Ovary (tissue), 9 donors: Measurements from ENCODE around the gene TST. TPM values are rescaled to one million over a fixed set of nuclear protein-coding genes. Genes with fewer than 3 reads are reported as not detected.

Experiments used
- DNase-seq, 5 donors: peaks; one replicate each; pipeline ENCODE4 v3.0.0-alpha.2; 2019 to 2020
- H3K27ac ChIP-seq, 2 donors: fragments of 200-600 bp; one replicate each; pipeline versions ENCODE4 v1.5.1 to v1.8.0; 2019 to 2022
- H3K27me3 ChIP-seq: fragments of 200-600 bp; one replicate; pipeline ENCODE4 v1.8.0; 2022
- H3K36me3 ChIP-seq: fragments of 200-600 bp; sonication (generic); one replicate; pipeline ENCODE4 v1.5.1; 2019
- H3K4me1 ChIP-seq: one replicate; pipeline ENCODE4 v1.8.1; 2013; ENCODE audit warnings: mild to moderate bottlenecking, moderate library complexity; ENCODE audit not compliant: insufficient read depth
- H3K4me3 ChIP-seq: fragments of 200-600 bp; sonication (generic); one replicate; pipeline ENCODE4 v1.5.1; 2017
- H3K9me3 ChIP-seq, 2 donors: fragments of 200-600 bp in 1 of 2; sonication (generic) in 1 of 2; one replicate each; pipeline versions ENCODE4 v1.5.1 to v1.8.1; 2013 to 2019; ENCODE audit warnings: mild to moderate bottlenecking in 1 of 2, moderate library complexity in 1 of 2
- EP300 ChIP-seq: sonication (generic); formaldehyde crosslinking; IDR thresholded peaks from one replicate; pipeline ENCODE4 v1.6.1; 2017; ENCODE audit warnings: antibody characterized with exemption
- POLR2A ChIP-seq: fragments of 450-650 bp; IDR thresholded peaks from one replicate; pipeline ENCODE4 v1.6.1; 2017; ENCODE audit warnings: antibody characterized with exemption, mild to moderate bottlenecking, moderate library complexity
- WGBS, 3 donors: extraction: QIAGEN DNeasy Blood & Tissue Kit in 1 of 3; methylation state at CpG; one replicate each; pipeline versions ENCODE4 v1.1.5 to v1.1.7; 2013 to 2017; 5-methylcytosine and 5-hydroxymethylcytosine counted together
- intact Hi-C, 4 donors: fragments of 100-400 bp; cut with DNase I; formaldehyde crosslinking; loops; one replicate each; pipeline versions ENCODE4 v1.11.0 to v1.15.1; 2022 to 2023
- polyA plus RNA-seq, 2 donors: library from polyadenylated mRNA; stranded (reverse); fragments of 200-250 nt in 1 of 2; fragments of 350-450 nt in 1 of 2; fragmentation: Illumina TruSeq in 1 of 2; extraction: RNeasy Lipid Tissue Mini Kit (QIAGEN cat#74804) in 1 of 2; gene quantifications; one replicate each; pipeline ENCODE4 v1.2.3, GENCODE V29; 2013 to 2014
- total RNA-seq, 7 donors: library from RNA; depleted of rRNA in 2 of 7; stranded (reverse); fragments of >200 nt in 2 of 7; fragmentation: NEBNext Ultra II Directional in 3 of 7; extraction: Animal tissue kit (Norgen Biotek cat#: 25700) in 3 of 7; gene quantifications; one replicate each; pipeline versions ENCODE4 v1.1.0 to v1.2.4, GENCODE V29; 2016 to 2023
- TF ChIP-seq, protein P1 (sequence below), 3 donors: fragments of 450-650 bp in 2 of 3; fragments of 200-600 bp in 1 of 3; IDR thresholded peaks; one replicate each; pipeline versions ENCODE4 v1.5.1 to v1.8.0; 2016 to 2022; ENCODE audit warnings: antibody characterized with exemption in 3 of 3, mild to moderate bottlenecking in 1 of 3
- donor health status: DM: no; HTN: no; CAD: no; lungs with moderate emphysema.
- donor health status: DM: no; HTN: no; CAD: no.
- donor health status: Bipolar disorder and iron deficiency.
- donor health status: DM: yes; HTN: yes; CAD: no.
- donor health status: DM: no; HTN: no; CAD: no.
- donor health status: DM: yes; HTN: yes; CAD: no.

Gene TST
- total and polyA plus RNA-seq, 9 donors: 6.4 to 59.9 (median 42.4) TPM

DNA sequence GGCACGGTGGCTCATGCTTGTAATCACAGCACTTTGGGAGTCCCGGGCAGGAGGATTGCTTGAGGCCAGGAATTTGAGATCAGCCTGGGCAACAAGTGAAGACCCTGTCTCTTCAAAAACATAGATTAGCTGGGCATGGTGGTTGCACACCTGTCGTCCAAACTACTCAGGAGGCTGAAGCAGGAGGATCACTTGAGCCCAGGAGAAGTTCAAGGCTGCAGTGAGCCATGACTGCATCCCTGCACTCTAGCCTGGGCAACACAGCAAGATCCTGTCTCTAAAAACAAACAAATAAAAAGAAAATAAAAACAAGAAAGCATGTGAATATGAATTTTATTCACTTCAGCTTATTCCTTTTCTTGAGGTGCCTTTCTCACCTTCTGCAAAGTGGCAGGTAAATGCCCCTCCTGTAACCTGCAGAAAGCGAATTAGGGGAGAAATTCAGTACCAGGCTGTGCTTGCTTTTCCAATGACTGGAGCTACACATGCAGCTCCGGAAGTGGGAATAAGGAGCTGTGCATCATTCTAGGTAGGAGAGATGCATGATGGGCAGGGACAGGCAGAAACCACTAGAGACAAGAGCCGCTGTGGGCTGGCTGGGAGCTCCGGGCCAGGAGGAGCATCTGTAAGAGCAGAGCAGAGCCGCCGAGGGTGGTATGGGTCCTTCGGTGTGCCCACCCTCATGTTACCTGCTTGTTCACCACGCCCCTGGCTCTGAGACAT is 17.6 kb upstream of the TST start:
- no peak for TF ChIP-seq EP300
- TF ChIP-seq, protein P1, sequence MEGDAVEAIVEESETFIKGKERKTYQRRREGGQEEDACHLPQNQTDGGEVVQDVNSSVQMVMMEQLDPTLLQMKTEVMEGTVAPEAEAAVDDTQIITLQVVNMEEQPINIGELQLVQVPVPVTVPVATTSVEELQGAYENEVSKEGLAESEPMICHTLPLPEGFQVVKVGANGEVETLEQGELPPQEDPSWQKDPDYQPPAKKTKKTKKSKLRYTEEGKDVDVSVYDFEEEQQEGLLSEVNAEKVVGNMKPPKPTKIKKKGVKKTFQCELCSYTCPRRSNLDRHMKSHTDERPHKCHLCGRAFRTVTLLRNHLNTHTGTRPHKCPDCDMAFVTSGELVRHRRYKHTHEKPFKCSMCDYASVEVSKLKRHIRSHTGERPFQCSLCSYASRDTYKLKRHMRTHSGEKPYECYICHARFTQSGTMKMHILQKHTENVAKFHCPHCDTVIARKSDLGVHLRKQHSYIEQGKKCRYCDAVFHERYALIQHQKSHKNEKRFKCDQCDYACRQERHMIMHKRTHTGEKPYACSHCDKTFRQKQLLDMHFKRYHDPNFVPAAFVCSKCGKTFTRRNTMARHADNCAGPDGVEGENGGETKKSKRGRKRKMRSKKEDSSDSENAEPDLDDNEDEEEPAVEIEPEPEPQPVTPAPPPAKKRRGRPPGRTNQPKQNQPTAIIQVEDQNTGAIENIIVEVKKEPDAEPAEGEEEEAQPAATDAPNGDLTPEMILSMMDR (IDR thresholded peaks at IDR 0.05): no peak
- TF ChIP-seq POLR2A: no peak
- intact Hi-C loops: no loop called here
- DNase-seq: no peak
- no peaks in the 10 kb centered on the region for H3K27me3 ChIP-seq
- H3K36me3 ChIP-seq: no peaks in the 10 kb centered on the region
- H3K27ac ChIP-seq: no peak overlapping the region
- peaks cover 5% of the 10 kb centered on the region for H3K4me1 ChIP-seq
- WGBS, 3 donors: 76 to 81% (median 80%) methylated on average over 11 of the region's 11 CpGs
- H3K4me3 ChIP-seq: no peak overlapping the region
- no peaks in the 10 kb centered on the region for H3K9me3 ChIP-seq

DNA sequence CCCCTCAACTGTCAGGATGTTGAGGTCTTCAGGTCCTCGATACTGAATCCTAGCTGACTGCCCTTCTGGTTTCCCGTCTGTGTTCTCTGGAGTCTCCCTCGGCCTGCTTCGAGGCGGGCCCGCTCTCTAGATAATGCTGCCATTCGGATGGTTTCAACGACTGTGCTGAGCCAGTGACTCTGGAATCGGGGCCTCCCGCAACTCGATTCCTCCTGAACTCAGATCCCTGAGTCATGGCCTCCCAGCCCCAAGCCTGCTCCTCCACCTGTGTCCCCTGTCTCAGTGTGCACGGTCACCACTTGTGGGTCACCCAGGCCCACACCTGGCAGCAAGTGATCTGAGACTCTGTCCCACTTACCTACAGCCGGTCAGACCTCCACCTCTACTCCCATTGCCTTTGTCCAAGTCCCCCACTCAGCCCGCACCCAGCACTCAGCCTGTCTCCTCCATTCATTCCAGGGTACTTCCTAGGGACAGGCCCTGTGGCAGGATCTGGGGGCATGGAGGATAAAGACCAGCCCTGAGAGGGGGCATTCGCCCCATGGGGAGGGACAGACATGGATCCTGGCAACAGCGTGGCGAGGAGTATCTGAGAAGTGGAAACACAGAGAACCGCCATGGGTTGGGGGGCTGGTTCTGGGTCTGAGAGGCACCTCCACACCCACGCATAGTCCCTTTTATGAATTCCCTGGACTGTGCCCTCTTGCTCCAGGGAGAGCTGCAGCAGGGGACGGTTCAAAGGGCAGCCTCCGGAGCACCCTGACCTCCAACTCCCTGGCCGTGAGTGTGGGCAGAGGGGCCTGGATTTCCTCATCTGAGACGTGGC is 14.6 kb upstream of the TST start:
- DNase-seq: no peak
- Histone ChIP-seq H3K36me3 (no peaks in the 10 kb centered on the region), H3K9me3 (no peaks in the 10 kb centered on the region), H3K4me1 (peaks cover 5% of the 10 kb centered on the region), H3K27ac (no peak overlapping the region), H3K27me3 (no peaks in the 10 kb centered on the region), H3K4me3 (no peak overlapping the region)
- TF ChIP-seq, protein P1 (IDR thresholded peaks at IDR 0.05): no peak
- no peak for TF ChIP-seq POLR2A
- no peak for TF ChIP-seq EP300
- 73 to 82% (median 80%) methylated on average over 23 of the region's 23 CpGs for WGBS, 3 donors
- intact Hi-C loops: no loop called here

DNA sequence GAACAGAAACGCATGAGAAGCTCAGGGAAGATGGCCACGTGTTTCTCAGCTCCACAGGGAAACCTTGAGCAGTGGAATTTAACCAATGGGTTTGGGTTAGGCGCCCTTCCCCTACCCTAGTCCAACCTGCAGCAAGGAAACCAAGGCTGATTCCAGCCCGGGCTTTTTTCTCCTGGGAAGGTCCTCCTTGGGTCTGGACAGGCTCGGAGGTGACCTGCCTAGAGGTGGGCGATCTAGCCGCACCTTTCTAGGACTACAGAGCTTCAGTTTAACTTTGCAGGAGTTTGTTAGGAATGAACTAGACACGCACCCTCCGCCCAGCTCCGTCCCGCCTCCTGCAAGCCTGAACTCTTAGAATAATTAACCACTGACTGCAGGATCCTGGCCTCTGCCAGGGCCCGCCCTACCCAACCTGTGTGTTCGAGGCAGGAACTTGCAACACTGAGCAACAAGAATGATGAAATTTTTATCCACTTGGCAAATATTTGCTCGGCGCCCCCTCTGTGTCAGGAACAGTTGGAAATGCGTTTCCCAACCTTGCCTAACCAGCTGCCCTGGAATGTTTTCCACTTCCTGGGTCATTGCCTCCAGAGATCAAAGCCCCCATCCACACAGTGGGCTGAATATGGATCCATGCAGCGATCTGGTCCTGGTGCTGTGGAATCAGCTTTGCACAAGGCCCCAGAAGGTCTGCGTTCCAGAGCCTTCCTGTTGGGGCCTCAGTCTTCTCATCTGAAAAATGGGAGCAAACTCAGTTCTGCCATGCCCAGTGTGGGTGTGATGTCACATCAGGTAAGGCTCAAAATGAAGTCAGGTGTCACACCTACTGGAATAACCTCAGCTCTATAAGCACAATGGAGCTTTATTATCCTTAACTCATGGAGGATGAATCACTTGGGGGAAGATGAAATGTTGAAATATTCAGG is 13.6 kb upstream of the TST start:
- TF ChIP-seq POLR2A: no peak
- no peak for TF ChIP-seq EP300
- TF ChIP-seq, protein P1 (IDR thresholded peaks at IDR 0.05): no peak
- DNase-seq: peak in 4 of 5 donors; percentile 53 to 82 (median 72)
- intact Hi-C loops: no loop called here
- Histone ChIP-seq H3K36me3 (no peaks in the 10 kb centered on the region), H3K27ac (no peak overlapping the region), H3K9me3 (no peaks in the 10 kb centered on the region), H3K4me3 (no peak overlapping the region), H3K4me1 (peaks cover 5% of the 10 kb centered on the region), H3K27me3 (no peaks in the 10 kb centered on the region)
- 30 to 36% (median 30%) methylated on average over 18 of the region's 18 CpGs for WGBS, 3 donors

DNA sequence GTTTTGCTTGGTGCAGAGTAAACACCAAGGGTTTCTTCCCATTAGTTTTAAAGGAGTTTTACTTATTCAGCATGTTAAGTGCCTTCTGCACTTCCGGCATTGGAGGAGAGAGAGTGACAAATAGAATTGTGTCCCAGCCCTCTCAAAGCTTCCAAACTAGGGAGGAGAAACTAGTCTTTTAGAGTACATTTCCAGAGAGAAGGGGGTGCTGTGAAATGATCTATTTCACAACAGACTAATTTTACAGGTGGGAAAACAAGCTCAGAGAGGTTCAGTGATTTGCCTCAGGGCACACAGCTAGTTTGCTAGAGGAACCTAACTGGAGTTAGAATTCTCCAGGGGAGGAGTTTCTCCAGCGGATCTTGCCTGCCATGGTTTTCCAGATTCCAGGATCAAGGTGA is 12.9 kb upstream of the TST start:
- WGBS, 3 donors: 25 to 40% (median 31%) methylated on average over 2 of the region's 2 CpGs
- DNase-seq: no peak
- H3K4me3 ChIP-seq: no peak overlapping the region
- H3K9me3 ChIP-seq: no peaks in the 10 kb centered on the region
- TF ChIP-seq POLR2A (no peak), EP300 (no peak)
- TF ChIP-seq, protein P1 (IDR thresholded peaks at IDR 0.05): no peak
- peak overlapping the region in 1 of 2 donors; percentile 31 for H3K27ac ChIP-seq
- no peaks in the 10 kb centered on the region for H3K36me3 ChIP-seq
- intact Hi-C loops: no loop called here
- H3K4me1 ChIP-seq: peaks cover 5% of the 10 kb centered on the region
- H3K27me3 ChIP-seq: no peaks in the 10 kb centered on the region
